Activated CD8-positive, alpha-beta T cell treated with anti-CD3 and anti-CD28 coated beads for 36 hours (primary cell): Measurements from ENCODE around the gene MACROD2. TPM values are rescaled to one million over a fixed set of nuclear protein-coding genes. Genes with fewer than 3 reads are reported as not detected.

Experiments
- ATAC-seq: fragments of 200-7000 bp; cut with Tn5 transposase; one replicate; pipeline ENCODE4 v1.10.0; 2021; ENCODE audit warnings: mild to moderate bottlenecking, moderate library complexity
- CTCF ChIA-PET: fragments of 350-600 bp; sonication (Branson Sonifier 250); formaldehyde crosslinking; loops from one replicate; lab custom pipeline; 2021; ENCODE audit warnings: antibody characterized with exemption; lab: Charles Lee
- POLR2A ChIA-PET: fragments of 350-600 bp; sonication (Branson Sonifier 250); formaldehyde crosslinking; loops from one replicate; lab custom pipeline; 2021; ENCODE audit warnings: antibody characterized with exemption; lab: Charles Lee
- DNase-seq: peaks from one replicate; pipeline ENCODE4 v3.0.0-alpha.2; 2020
- H3K27ac Mint-ChIP-seq: one replicate; pipeline ENCODE4 v1.8.0; 2021; ENCODE audit warnings: mild to moderate bottlenecking, mixed read lengths
- H3K27me3 Mint-ChIP-seq: one replicate; pipeline ENCODE4 v1.8.0; 2021; ENCODE audit warnings: mixed read lengths
- H3K36me3 Mint-ChIP-seq: one replicate; pipeline ENCODE4 v1.8.0; 2021; ENCODE audit warnings: low read depth, mixed read lengths
- H3K4me1 Mint-ChIP-seq: one replicate; pipeline ENCODE4 v1.8.0; 2021; ENCODE audit warnings: low read depth, mixed read lengths
- H3K4me3 Mint-ChIP-seq: one replicate; pipeline ENCODE4 v1.8.0; 2021; ENCODE audit warnings: mild to moderate bottlenecking, moderate library complexity, mixed read lengths
- H3K9me3 Mint-ChIP-seq: one replicate; pipeline ENCODE4 v1.8.0; 2021; ENCODE audit warnings: mixed read lengths
- intact Hi-C: fragments of 100-400 bp; cut with micrococcal nuclease; formaldehyde crosslinking; loops from one replicate; pipeline ENCODE4 v1.10.0; 2022
- total RNA-seq, 2 experiments: library from RNA; stranded (reverse); gene quantifications; one replicate each; pipeline ENCODE4 v1.2.3, GENCODE V29; 2021
- TF ChIP-seq, protein P1 (sequence below): fragments of 200-600 bp; IDR thresholded peaks from one replicate; pipeline ENCODE4 v1.8.0; 2022; ENCODE audit warnings: antibody characterized with exemption, mild to moderate bottlenecking

Gene MACROD2
- total RNA-seq, 2 experiments from 2014 or later = not detected

DNA sequence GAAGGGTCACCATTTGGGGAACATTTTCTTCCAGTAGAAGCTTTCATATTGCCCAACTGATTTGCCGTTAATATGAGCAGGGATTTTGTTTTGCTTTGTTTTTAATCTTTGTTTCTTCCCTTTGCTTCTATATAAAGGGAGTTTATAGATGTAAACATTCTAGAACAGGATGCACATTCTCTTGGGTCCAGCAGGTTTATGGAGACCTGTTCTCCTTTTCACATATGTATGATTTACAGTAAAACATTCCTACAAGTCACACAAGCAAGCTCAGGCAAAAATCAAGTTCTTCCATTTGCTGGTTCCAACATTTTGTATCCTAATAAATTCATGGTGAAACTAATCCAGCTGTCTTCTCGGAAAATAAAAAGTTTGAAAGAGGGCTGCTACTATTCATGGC is 1424.5 kb downstream of the MACROD2 start:
- H3K9me3 Mint-ChIP-seq = peaks cover 8% of the 10 kb centered on the region
- H3K4me1 Mint-ChIP-seq = no peaks in the 10 kb centered on the region
- no peak overlapping the region for H3K27ac Mint-ChIP-seq
- DNase-seq = no peak
- ATAC-seq = no peak
- ChIA-PET CTCF (no interaction called here), POLR2A (no interaction called here)
- H3K36me3 Mint-ChIP-seq = no peaks in the 10 kb centered on the region
- no peak overlapping the region for H3K4me3 Mint-ChIP-seq
- TF ChIP-seq, protein P1, sequence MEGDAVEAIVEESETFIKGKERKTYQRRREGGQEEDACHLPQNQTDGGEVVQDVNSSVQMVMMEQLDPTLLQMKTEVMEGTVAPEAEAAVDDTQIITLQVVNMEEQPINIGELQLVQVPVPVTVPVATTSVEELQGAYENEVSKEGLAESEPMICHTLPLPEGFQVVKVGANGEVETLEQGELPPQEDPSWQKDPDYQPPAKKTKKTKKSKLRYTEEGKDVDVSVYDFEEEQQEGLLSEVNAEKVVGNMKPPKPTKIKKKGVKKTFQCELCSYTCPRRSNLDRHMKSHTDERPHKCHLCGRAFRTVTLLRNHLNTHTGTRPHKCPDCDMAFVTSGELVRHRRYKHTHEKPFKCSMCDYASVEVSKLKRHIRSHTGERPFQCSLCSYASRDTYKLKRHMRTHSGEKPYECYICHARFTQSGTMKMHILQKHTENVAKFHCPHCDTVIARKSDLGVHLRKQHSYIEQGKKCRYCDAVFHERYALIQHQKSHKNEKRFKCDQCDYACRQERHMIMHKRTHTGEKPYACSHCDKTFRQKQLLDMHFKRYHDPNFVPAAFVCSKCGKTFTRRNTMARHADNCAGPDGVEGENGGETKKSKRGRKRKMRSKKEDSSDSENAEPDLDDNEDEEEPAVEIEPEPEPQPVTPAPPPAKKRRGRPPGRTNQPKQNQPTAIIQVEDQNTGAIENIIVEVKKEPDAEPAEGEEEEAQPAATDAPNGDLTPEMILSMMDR = no peak
- H3K27me3 Mint-ChIP-seq = no peaks in the 10 kb centered on the region
- intact Hi-C loops = no loop called here

DNA sequence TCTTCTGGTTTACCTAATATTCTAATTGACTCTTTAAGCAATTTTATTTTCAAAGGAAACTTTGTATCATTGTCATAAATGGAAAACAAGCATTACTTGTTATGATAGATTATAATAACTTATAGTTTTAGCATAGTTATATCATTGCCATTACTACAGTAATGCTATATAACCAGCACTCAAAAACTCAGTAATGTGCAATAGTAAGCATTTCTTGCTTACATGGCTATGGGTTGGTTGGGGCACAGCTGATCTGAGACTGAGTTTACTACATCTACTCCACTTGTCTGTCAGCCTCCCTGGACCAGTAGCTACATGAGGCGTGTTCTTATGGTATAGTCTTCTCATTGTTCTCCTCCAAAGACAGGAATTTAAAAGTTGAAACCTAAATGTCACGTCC is 1427.7 kb downstream of the MACROD2 start:
- no peak overlapping the region for H3K4me3 Mint-ChIP-seq
- H3K36me3 Mint-ChIP-seq = no peaks in the 10 kb centered on the region
- peaks cover 6% of the 10 kb centered on the region for H3K9me3 Mint-ChIP-seq
- intact Hi-C loops = no loop called here
- ATAC-seq (no peak), DNase-seq (no peak)
- no peaks in the 10 kb centered on the region for H3K27me3 Mint-ChIP-seq
- TF ChIP-seq, protein P1 = no peak
- CTCF ChIA-PET = no interaction called here
- H3K4me1 Mint-ChIP-seq = no peaks in the 10 kb centered on the region
- no peak overlapping the region for H3K27ac Mint-ChIP-seq
- POLR2A ChIA-PET = no interaction called here

DNA sequence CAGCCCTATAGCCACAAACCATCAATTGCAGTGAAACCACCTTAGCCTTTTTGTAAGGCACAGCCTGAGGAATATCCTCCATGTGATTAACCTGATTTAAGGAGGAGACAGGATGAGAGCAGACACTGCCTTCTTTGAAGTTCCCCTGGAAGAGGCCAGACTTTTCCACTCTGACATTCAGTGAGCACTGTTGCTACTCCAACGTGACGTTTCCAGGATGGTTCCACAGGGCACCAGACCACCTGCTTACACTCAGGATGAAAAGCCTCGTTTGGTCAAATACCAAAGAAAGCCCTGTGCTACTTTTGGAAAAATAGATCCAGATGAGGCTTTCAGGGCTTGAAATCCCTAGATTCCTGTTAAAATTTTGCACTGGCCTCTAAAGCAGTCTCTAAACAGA is 1444.2 kb downstream of the MACROD2 start:
- POLR2A ChIA-PET = no interaction called here

DNA sequence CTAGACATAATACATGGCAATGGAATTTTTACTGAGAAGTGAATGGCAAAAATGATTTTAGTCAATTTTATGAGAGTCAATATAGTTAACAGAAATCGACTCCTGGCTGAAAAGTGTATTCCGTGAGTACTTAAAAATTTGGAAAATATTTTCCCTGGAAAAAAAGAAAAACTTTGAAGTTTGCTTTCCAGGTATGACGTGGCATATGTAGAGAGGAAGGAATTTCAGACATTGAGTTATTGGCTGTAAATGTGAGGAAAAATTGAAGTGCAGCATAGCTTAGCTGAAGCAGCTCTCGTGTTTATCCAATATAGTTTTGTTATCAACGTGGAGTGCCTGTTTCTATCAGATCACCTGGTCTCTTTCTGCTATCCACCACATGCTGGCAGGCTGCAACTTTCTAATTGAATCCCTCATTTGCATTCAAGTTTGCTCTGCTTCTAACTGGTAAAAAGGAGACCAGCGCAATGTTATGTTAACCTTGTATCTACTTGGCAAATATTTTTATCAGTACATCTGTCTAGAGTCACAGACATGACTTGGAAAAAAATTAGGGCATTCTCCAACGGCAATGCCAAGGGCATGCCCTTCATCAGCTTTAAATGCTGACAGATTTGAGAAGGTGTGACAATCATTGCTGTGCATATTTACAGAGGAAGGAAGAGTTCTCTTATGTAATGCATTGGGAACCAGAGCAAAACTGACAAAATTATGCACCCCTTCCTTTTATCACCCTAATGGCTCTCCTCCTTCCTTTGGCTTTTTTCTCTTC is 1444.9 kb downstream of the MACROD2 start:
- intact Hi-C loops = no loop called here
- H3K4me3 Mint-ChIP-seq = no peak overlapping the region
- H3K4me1 Mint-ChIP-seq = no peaks in the 10 kb centered on the region
- DNase-seq (no peak), ATAC-seq (no peak)
- H3K9me3 Mint-ChIP-seq = peaks cover 8% of the 10 kb centered on the region
- TF ChIP-seq, protein P1 = no peak
- H3K36me3 Mint-ChIP-seq = no peaks in the 10 kb centered on the region
- CTCF ChIA-PET = no interaction called here
- no peaks in the 10 kb centered on the region for H3K27me3 Mint-ChIP-seq
- POLR2A ChIA-PET = no interaction called here
- no peak overlapping the region for H3K27ac Mint-ChIP-seq

More for the DNA sequence above, 1444.2 kb downstream of the MACROD2 start:
- Mint-ChIP-seq H3K9me3 (peaks cover 9% of the 10 kb centered on the region), H3K36me3 (no peaks in the 10 kb centered on the region), H3K4me3 (no peak overlapping the region), H3K27ac (no peak overlapping the region), H3K27me3 (no peaks in the 10 kb centered on the region), H3K4me1 (no peaks in the 10 kb centered on the region)
- CTCF ChIA-PET = no interaction called here
- no peak for ATAC-seq
- DNase-seq = no peak
- intact Hi-C loops = no loop called here
- TF ChIP-seq, protein P1 = no peak

DNA sequence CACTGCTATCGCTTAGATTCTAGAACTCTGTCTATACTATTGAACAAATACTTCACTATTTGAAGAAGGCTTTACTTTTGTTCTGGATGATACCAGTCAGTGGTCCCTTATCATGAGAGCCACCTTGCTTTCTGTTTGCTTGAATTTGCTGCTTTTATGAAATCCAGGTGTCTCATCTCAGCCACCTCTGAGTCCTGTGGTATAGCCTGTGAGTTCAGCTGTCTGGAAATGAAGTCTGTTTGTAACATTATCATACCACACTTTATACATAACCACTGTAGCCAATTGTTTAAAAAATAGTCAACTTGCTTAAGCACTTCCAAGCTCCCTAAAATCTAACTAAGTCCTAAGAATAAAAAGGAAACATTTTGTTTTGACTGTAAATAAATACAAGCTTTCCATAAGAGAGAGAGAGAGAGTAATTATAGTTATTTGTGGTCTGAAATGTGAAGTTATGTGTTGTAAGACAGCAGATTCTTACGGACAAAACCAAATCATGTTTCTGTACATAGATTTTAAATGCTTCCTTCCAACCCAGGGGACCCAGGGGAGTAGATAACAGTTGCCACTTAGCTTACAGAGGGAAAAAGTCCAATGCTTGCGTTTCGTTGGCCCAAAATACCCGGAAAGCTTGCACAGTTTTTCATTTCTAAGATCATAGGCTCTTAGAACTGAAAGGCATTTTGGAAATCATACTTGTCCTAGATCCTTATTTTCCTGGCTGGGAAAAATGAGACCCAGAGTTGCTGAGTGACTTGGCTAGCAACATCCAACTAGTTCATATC is 1449.9 kb downstream of the MACROD2 start:
- H3K4me1 Mint-ChIP-seq = no peaks in the 10 kb centered on the region
- H3K27ac Mint-ChIP-seq = no peak overlapping the region
- H3K4me3 Mint-ChIP-seq = no peak overlapping the region
- TF ChIP-seq, protein P1 = no peak
- CTCF ChIA-PET = no interaction called here
- DNase-seq = no peak
- POLR2A ChIA-PET = no interaction called here
- ATAC-seq = no peak
- intact Hi-C loops = no loop called here
- no peaks in the 10 kb centered on the region for H3K36me3 Mint-ChIP-seq
- no peaks in the 10 kb centered on the region for H3K27me3 Mint-ChIP-seq
- no peaks in the 10 kb centered on the region for H3K9me3 Mint-ChIP-seq
